Osteoblast (primary cell): ENCODE measurements around the gene OBP2A. TPM values are rescaled to one million over a fixed set of nuclear protein-coding genes. Genes with fewer than 3 reads are reported as not detected.
A peak's percentile ranks its signal among the peaks of the same experiment; 100 is the strongest.

Source experiments
- DNase-seq: peaks from one replicate; pipeline ENCODE4 v3.0.0; 2011; ENCODE audit warnings: low spot score, mixed read lengths; ENCODE audit not compliant: insufficient read length; ENCODE audit errors: missing footprints
- H2AFZ ChIP-seq: 2 replicates; pipeline ENCODE4 v1.6.0; 2011; ENCODE audit warnings: mild to moderate bottlenecking, low read length
- H3K27ac ChIP-seq: 2 replicates; pipeline ENCODE4 v1.5.1; 2011; ENCODE audit warnings: mild to moderate bottlenecking, low read depth, low read length, moderate library complexity
- H3K27me3 ChIP-seq: 2 replicates; pipeline ENCODE4 v1.6.0; 2012; ENCODE audit warnings: mild to moderate bottlenecking, control low read depth, inconsistent platforms, low read length, moderate library complexity; ENCODE audit not compliant: insufficient read depth
- H3K36me3 ChIP-seq: 2 replicates; pipeline ENCODE4 v1.5.1; 2011; ENCODE audit warnings: mild to moderate bottlenecking, low read length, control low read depth, moderate library complexity; ENCODE audit not compliant: insufficient read depth
- H3K4me1 ChIP-seq: 2 replicates; pipeline ENCODE4 v1.5.1; 2011; ENCODE audit warnings: mild to moderate bottlenecking, low read length, control low read depth, moderate library complexity; ENCODE audit not compliant: insufficient read depth
- H3K4me2 ChIP-seq: 2 replicates; pipeline ENCODE4 v1.6.0; 2011; ENCODE audit warnings: mild to moderate bottlenecking, low read length; ENCODE audit not compliant: insufficient read depth
- H3K4me3 ChIP-seq: fragments of 200-600 bp; sonication (generic); 3 replicates; pipeline ENCODE4 v1.5.1; 2012; ENCODE audit warnings: mild to moderate bottlenecking, low read length, inconsistent platforms; ENCODE audit not compliant: insufficient read depth
- H3K79me2 ChIP-seq: 2 replicates; pipeline ENCODE4 v1.6.0; 2012; ENCODE audit warnings: mild to moderate bottlenecking, low read length, control low read depth, inconsistent platforms; ENCODE audit not compliant: insufficient read depth
- H3K9me3 ChIP-seq: 2 replicates; pipeline ENCODE4 v1.5.1; 2011; ENCODE audit warnings: low read depth, low read length, control low read depth
- H4K20me1 ChIP-seq: 2 replicates; pipeline ENCODE4 v1.6.0; 2012; ENCODE audit warnings: mild to moderate bottlenecking, low read length, control low read depth; ENCODE audit not compliant: insufficient read depth
- CTCF ChIP-seq: IDR thresholded peaks from 2 replicates; pipeline ENCODE4 v1.5.1; 2011; ENCODE audit warnings: mild to moderate bottlenecking, low read depth, low read length, moderate library complexity; ENCODE audit errors: extremely low read depth
- total RNA-seq: library from RNA; depleted of rRNA; stranded (reverse); fragments of >200 nt; gene quantifications from 2 replicates; pipeline ENCODE4 v1.2.3, GENCODE V29; 2012

Gene OBP2A
- total RNA-seq, 1 donor, result not detected

DNA sequence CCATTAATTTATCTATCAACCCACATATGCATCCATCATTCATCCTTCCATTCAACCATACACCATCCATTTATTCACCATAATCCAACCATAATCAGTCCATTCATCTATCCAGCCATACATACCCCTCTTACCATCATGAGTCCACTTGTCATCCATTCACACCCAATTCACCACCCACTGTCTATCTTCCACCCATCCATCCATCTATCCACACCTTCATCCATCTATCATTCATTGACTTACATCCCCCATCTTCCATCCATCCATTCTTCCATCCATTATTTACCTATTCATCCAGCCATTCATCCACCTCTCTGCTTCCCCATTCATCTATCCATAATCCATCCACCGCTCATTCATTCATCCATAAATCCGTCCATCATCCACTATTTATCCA is 33.4 kb downstream of the OBP2A start:
- H3K79me2 ChIP-seq, result no peaks in the 10 kb centered on the region
- H3K4me3 ChIP-seq, result no peak overlapping the region
- H3K27me3 ChIP-seq, result no peaks in the 10 kb centered on the region
- H2AFZ ChIP-seq, result no peak overlapping the region
- no peak overlapping the region for H3K27ac ChIP-seq
- H4K20me1 ChIP-seq, result no peaks in the 10 kb centered on the region
- H3K9me3 ChIP-seq, result no peaks in the 10 kb centered on the region
- H3K36me3 ChIP-seq, result no peaks in the 10 kb centered on the region
- no peak for TF ChIP-seq CTCF
- no peaks in the 10 kb centered on the region for H3K4me1 ChIP-seq
- no peak overlapping the region for H3K4me2 ChIP-seq
- no peak for DNase-seq

- H3K79me2 ChIP-seq, result no peaks in the 10 kb centered on the region
- no peak for TF ChIP-seq CTCF
- peak; percentile 57 for DNase-seq
- H4K20me1 ChIP-seq, result no peaks in the 10 kb centered on the region
- H2AFZ ChIP-seq, result no peak overlapping the region
- no peaks in the 10 kb centered on the region for H3K4me1 ChIP-seq
- H3K4me2 ChIP-seq, result no peak overlapping the region
- no peak overlapping the region for H3K27ac ChIP-seq
- no peaks in the 10 kb centered on the region for H3K9me3 ChIP-seq
- no peaks in the 10 kb centered on the region for H3K36me3 ChIP-seq
- H3K27me3 ChIP-seq, result no peaks in the 10 kb centered on the region
- H3K4me3 ChIP-seq, result no peak overlapping the region
These were observed 34.1 kb downstream of the OBP2A start for GRCh38 chr9:135579889-135580660.

DNA sequence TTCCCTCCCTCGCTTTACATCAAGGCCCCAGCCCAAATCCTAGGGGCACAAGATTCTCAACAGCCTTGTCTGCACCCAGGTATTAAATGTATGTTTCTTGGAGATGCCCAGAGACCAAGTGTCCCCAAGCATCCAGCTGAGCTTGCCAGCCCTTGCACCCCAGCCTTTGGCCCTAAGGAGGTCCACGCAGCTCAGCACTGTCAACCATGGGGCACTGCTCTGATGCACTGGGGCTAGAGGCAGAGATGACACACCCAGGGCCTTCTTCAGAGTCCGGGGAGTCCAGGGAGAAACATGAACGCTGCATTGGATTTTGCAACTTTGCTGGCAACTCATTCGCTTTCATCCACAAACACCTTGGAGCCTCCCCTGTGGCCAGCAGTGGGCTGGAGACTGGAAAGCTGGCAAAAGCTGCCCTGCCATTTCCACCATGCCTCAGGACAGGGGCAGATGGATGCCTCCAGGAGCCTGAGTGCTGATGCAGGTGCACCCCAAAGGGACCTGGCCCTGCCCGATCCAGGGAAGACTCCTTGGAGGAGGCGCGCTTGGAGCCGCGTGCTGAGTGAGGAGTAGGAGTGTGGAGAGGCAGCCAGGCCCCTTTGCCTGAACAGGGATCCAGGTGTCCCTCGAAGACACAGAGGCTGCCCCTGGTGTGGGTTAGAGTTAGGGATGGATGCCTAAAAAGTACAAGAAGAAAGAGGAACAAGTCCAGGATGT is 34.9 kb downstream of the OBP2A start:
- no peak overlapping the region for H3K4me3 ChIP-seq
- no peak overlapping the region for H3K4me2 ChIP-seq
- H3K27ac ChIP-seq, result no peak overlapping the region
- no peaks in the 10 kb centered on the region for H4K20me1 ChIP-seq
- no peak overlapping the region for H2AFZ ChIP-seq
- TF ChIP-seq CTCF, result no peak
- no peaks in the 10 kb centered on the region for H3K36me3 ChIP-seq
- H3K4me1 ChIP-seq, result no peaks in the 10 kb centered on the region
- H3K9me3 ChIP-seq, result no peaks in the 10 kb centered on the region
- peak; percentile 49 for DNase-seq
- H3K27me3 ChIP-seq, result no peaks in the 10 kb centered on the region
- no peaks in the 10 kb centered on the region for H3K79me2 ChIP-seq
